ENCODE measurements around the gene CAMK1D.

Gene CAMK1D

GRCh38 chr10:12561307-12561706, 212.0 kb downstream of the CAMK1D start:
- no peak for DNase-seq (ENCODE audit: low spot score)

GRCh38 chr10:12561720-12562119, 212.4 kb downstream of the CAMK1D start:
- DNase-seq (ENCODE audit: low spot score) = no peak

GRCh38 chr10:12563489-12563888, 214.1 kb downstream of the CAMK1D start:
- no peak for DNase-seq (ENCODE audit: low spot score)

GRCh38 chr10:12564173-12564572, 214.8 kb downstream of the CAMK1D start:
- DNase-seq (ENCODE audit: low spot score) = no peak

GRCh38 chr10:12566161-12567115, 217.1 kb downstream of the CAMK1D start:
- DNase-seq (ENCODE audit: low spot score) = no peak

- DNase-seq (ENCODE audit: low spot score) = no peak
These were observed 219.2 kb downstream of the CAMK1D start for GRCh38 chr10:12568391-12569009.

GRCh38 chr10:12572281-12572680, 222.9 kb downstream of the CAMK1D start:
- DNase-seq (ENCODE audit: low spot score) = no peak

- DNase-seq (ENCODE audit: low spot score) = no peak
These were observed 228.3 kb downstream of the CAMK1D start for GRCh38 chr10:12577610-12578009.

GRCh38 chr10:12579954-12580858, 230.9 kb downstream of the CAMK1D start:
- no peak for DNase-seq (ENCODE audit: low spot score)

- DNase-seq (ENCODE audit: low spot score) = no peak
These were observed 234.7 kb downstream of the CAMK1D start for GRCh38 chr10:12583891-12584595.

GRCh38 chr10:12586741-12587140, 237.4 kb downstream of the CAMK1D start:
- DNase-seq (ENCODE audit: low spot score) = no peak

GRCh38 chr10:12587451-12587888, 238.1 kb downstream of the CAMK1D start:
- no peak for DNase-seq (ENCODE audit: low spot score)

- DNase-seq (ENCODE audit: low spot score) = no peak
These were observed 238.9 kb downstream of the CAMK1D start for GRCh38 chr10:12588091-12588860.

GRCh38 chr10:12589291-12589690, 239.9 kb downstream of the CAMK1D start:
- DNase-seq (ENCODE audit: low spot score) = no peak

GRCh38 chr10:12589791-12590190, 240.4 kb downstream of the CAMK1D start:
- no peak for DNase-seq (ENCODE audit: low spot score)

- no peak for DNase-seq (ENCODE audit: low spot score)
These were observed 241.6 kb downstream of the CAMK1D start for GRCh38 chr10:12590675-12591659.

GRCh38 chr10:12592967-12593366, 243.6 kb downstream of the CAMK1D start:
- no peak for DNase-seq (ENCODE audit: low spot score)

- DNase-seq (ENCODE audit: low spot score) = no peak
These were observed 245.1 kb downstream of the CAMK1D start for GRCh38 chr10:12594448-12594944.

- no peak for DNase-seq (ENCODE audit: low spot score)
These were observed 246.7 kb downstream of the CAMK1D start for GRCh38 chr10:12595936-12596576.
